A549 treated with ZK216348 at 1 μM for 4 hours (cell line): ENCODE results near the gene DGKB. TPM values are rescaled to one million over a fixed set of nuclear protein-coding genes. Genes with fewer than 3 reads are reported as not detected.

Experiments
- total RNA-seq: library from RNA; stranded (reverse); fragments of 200-300 nt; extraction: Qiagen RNA extraction; gene quantifications from 5 replicates; pipeline ENCODE4 v1.2.3, GENCODE V29; 2022; ENCODE audit warnings: low read depth

DGKB gene
- total RNA-seq = not detected in 5 replicates

DNA sequence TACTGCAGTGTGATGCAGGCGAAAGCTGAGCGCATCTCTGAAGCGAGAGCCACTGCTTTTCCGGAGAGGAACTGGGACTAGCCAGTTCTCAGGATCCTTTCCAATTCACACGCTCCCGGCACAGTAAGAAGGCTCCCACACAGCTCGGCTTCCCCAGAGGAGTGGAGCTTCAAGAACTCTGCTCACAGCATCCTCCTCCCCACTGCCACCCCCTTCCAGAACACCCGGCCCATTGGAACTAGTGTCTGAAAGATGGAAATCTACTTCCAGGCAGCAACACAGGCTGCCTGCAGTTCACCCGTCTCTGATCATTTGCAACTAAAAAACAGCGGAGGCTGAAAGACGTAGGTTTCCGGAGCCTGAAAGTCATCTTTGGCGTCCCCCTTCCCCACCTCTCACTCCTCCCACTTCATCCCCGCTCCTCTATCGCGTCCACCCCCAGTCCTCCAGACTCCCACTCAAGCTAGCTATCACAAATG lies at the start of gene DGKB:
TSS of gene DGKB (minus strand) at position 163 of the 479 bp plus-strand sequence.

